KMS-11 (cell line): Measurements from ENCODE around the gene DLG2.
A peak's percentile ranks its signal among the peaks of the same experiment; 100 is the strongest.

Source experiments
- H2AFZ ChIP-seq: fragments of 200-600 bp; sonication (generic); 2 replicates; pipeline ENCODE4 v1.6.1; 2016; ENCODE audit warnings: antibody characterized with exemption, mixed run types, low read depth
- H3K27ac ChIP-seq: fragments of 200-600 bp; sonication (generic); 2 replicates; pipeline ENCODE4 v1.6.1; 2016; ENCODE audit warnings: mild to moderate bottlenecking, mixed run types
- H3K27me3 ChIP-seq: fragments of 200-600 bp; sonication (generic); 2 replicates; pipeline ENCODE4 v1.6.1; 2017; ENCODE audit warnings: mild to moderate bottlenecking, low read depth, mixed run types, moderate library complexity; ENCODE audit not compliant: insufficient read depth
- H3K36me3 ChIP-seq: fragments of 200-600 bp; sonication (generic); 2 replicates; pipeline ENCODE4 v1.6.1; 2017; ENCODE audit warnings: mild to moderate bottlenecking, mixed run types; ENCODE audit not compliant: insufficient read depth
- H3K4me1 ChIP-seq: fragments of 200-600 bp; sonication (generic); 2 replicates; pipeline ENCODE4 v1.6.1; 2016; ENCODE audit warnings: mild to moderate bottlenecking, low read depth, mixed run types; ENCODE audit not compliant: poor library complexity, severe bottlenecking
- H3K4me2 ChIP-seq: fragments of 200-600 bp; sonication (generic); 2 replicates; pipeline ENCODE4 v1.7.0; 2016; ENCODE audit warnings: mild to moderate bottlenecking, mixed run types
- H3K4me3 ChIP-seq: fragments of 200-600 bp; sonication (generic); IDR thresholded peaks from 2 replicates; pipeline ENCODE4 v1.6.1; 2017; ENCODE audit warnings: low read depth, low read length, mixed read lengths; ENCODE audit not compliant: insufficient read depth
- H3K79me2 ChIP-seq: fragments of 200-600 bp; sonication (generic); 2 replicates; pipeline ENCODE4 v1.6.1; 2016; ENCODE audit warnings: low read depth, mixed run types; ENCODE audit not compliant: insufficient read depth
- H3K9ac ChIP-seq: fragments of 200-600 bp; sonication (generic); 2 replicates; pipeline ENCODE4 v1.6.1; 2016; ENCODE audit warnings: mild to moderate bottlenecking, mixed run types
- H4K20me1 ChIP-seq: fragments of 200-600 bp; sonication (generic); 2 replicates; pipeline ENCODE4 v1.6.1; 2016; ENCODE audit warnings: mild to moderate bottlenecking, mixed run types; ENCODE audit not compliant: insufficient read depth
- TF ChIP-seq, protein P1 (sequence below): fragments of 200-600 bp; sonication (generic); conservative IDR thresholded peaks from 2 replicates; pipeline ENCODE4 v1.6.1; 2017; ENCODE audit warnings: low read depth, mild to moderate bottlenecking, antibody characterized with exemption, low read length, moderate library complexity, mixed read lengths

The DLG2 gene

DNA sequence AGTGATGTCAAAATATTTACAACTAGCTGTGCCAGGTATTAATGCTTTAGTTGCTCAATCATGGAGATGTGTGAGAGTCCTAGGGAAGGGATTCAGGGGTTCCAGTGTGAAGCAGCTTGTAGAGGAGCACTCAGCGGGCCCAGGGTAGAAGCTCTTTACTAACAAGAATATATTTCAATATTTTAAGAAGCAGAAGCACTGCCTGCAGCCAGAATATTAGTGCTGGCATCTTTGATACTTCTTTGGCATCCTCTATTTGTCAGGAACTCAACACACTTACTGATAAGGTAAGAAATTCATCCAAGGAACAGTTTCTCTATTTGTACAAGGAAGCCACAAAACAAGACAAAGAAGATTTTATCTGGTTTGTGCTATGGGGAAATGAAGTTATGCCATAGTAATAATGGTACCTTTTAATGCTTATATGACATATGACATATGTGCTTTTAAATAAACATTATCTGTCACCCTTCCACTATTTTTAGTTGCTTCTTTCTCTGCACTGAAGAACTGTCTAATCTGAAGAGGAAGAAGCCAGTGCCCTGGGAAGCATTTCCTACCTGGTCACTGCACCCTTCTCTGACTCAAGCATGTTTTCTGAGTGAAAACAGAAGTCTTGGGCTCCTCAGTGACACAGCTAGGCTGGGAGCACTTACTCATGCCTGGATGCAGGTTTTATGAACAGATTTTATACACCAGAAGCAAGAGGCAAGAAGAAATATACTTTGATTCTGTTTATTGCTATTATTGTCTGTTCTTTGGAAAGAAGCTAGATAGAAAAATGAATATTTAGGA, 1952.8 kb downstream of the DLG2 start:
- no peaks in the 10 kb centered on the region for H3K27me3 ChIP-seq
- no peaks in the 10 kb centered on the region for H3K36me3 ChIP-seq
- no peak overlapping the region for H3K9ac ChIP-seq
- H3K4me2 ChIP-seq, result no peak overlapping the region
- H3K4me1 ChIP-seq, result no peaks in the 10 kb centered on the region
- TF ChIP-seq, protein P1, sequence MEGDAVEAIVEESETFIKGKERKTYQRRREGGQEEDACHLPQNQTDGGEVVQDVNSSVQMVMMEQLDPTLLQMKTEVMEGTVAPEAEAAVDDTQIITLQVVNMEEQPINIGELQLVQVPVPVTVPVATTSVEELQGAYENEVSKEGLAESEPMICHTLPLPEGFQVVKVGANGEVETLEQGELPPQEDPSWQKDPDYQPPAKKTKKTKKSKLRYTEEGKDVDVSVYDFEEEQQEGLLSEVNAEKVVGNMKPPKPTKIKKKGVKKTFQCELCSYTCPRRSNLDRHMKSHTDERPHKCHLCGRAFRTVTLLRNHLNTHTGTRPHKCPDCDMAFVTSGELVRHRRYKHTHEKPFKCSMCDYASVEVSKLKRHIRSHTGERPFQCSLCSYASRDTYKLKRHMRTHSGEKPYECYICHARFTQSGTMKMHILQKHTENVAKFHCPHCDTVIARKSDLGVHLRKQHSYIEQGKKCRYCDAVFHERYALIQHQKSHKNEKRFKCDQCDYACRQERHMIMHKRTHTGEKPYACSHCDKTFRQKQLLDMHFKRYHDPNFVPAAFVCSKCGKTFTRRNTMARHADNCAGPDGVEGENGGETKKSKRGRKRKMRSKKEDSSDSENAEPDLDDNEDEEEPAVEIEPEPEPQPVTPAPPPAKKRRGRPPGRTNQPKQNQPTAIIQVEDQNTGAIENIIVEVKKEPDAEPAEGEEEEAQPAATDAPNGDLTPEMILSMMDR, result no peak
- H3K4me3 ChIP-seq, result no peak overlapping the region
- no peak overlapping the region for H3K27ac ChIP-seq
- H3K79me2 ChIP-seq, result no peaks in the 10 kb centered on the region
- H4K20me1 ChIP-seq, result no peaks in the 10 kb centered on the region
- no peak overlapping the region for H2AFZ ChIP-seq

DNA sequence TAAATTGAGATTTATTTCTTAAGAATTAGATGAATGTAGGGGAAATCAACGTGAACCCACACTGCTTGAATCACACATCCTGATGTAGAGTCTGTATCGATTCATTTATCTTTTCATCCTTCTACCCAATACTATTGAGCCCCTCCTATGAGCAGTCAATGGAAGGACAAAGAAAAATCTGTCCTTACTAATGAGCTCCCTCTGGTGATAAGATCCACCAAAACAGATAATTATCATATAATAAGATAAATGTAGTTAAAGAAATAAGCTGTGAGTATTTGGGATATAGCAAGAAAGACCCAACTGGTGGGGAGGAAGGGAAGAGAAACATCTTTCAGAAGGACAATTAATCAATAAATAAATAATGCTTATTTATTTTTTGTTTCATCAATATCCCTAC, 1955.9 kb downstream of the DLG2 start:
- Histone ChIP-seq H3K27ac (no peak overlapping the region), H3K4me1 (no peaks in the 10 kb centered on the region)
- TF ChIP-seq, protein P1, result 0 out of 2 replicates have a peak, but pooled peaks have one; percentile 14

DNA sequence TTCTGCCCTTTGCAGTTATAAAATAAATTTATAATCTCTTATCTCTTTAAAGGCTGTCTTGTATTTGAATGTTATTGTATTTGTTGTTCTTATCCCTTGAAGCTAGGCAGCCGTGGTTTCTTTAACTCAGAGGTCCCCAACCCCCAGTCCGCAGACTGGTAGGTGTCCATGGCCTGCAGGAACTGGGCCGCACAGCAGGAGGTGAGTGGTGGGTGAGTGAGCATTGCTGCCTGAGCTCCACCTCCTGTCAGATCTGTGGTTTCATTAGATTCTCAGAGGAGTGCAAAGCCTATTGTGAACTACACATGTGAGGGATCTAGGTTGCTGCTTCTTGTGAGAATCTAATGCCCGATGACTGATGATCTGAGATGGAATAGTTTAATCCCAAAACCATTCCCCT, 1961.0 kb downstream of the DLG2 start:
- Histone ChIP-seq H3K4me1 (no peaks in the 10 kb centered on the region), H3K27ac (no peak overlapping the region), H2AFZ (no peak overlapping the region), H3K79me2 (no peaks in the 10 kb centered on the region), H4K20me1 (no peaks in the 10 kb centered on the region), H3K36me3 (no peaks in the 10 kb centered on the region), H3K27me3 (no peaks in the 10 kb centered on the region), H3K4me2 (no peak overlapping the region), H3K4me3 (no peak overlapping the region), H3K9ac (no peak overlapping the region)
- TF ChIP-seq, protein P1, result no peak

More for the DNA sequence above, 1955.9 kb downstream of the DLG2 start:
- H3K4me2 ChIP-seq, result no peak overlapping the region
- no peak overlapping the region for H3K4me3 ChIP-seq
- no peaks in the 10 kb centered on the region for H3K27me3 ChIP-seq
- no peaks in the 10 kb centered on the region for H3K36me3 ChIP-seq
- H2AFZ ChIP-seq, result no peak overlapping the region
- no peaks in the 10 kb centered on the region for H3K79me2 ChIP-seq
- H3K9ac ChIP-seq, result no peak overlapping the region
- no peaks in the 10 kb centered on the region for H4K20me1 ChIP-seq

DNA sequence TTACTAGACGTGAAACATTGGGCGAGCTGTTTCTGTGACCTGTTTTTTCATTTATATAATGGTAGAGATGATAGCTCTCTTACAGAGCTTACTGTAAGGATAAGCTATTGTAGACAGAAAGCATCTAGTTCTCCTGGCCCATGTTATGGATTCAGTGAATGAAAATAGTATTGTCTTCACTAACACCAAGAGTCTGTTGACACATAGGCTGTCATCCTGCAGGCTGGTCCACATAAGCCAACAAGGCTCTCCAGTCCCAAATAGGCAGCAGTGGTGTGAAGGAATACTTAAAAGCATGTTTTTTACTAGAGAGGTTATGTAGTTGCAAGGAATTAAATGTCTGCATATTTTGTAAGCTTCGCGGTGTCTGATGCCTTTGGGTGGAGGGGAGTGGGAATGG, 1963.2 kb downstream of the DLG2 start:
- TF ChIP-seq, protein P1, result no peak
- Histone ChIP-seq H3K27me3 (no peaks in the 10 kb centered on the region), H3K9ac (no peak overlapping the region), H3K27ac (no peak overlapping the region), H3K36me3 (no peaks in the 10 kb centered on the region), H4K20me1 (no peaks in the 10 kb centered on the region), H3K4me1 (no peaks in the 10 kb centered on the region), H3K4me3 (no peak overlapping the region), H3K4me2 (no peak overlapping the region), H2AFZ (no peak overlapping the region), H3K79me2 (no peaks in the 10 kb centered on the region)
